NCI-H1417 treated with DMSO at 0.1 percent for 48 hours (cell line): ENCODE data around the gene PLD5.
"Not testable (repeated sequence)": the region's sequence is repeated elsewhere in the genome, so short reads cannot be mapped to it uniquely, and the experiment has no call there.

Experiments
- DNase-seq: peaks from one replicate; lab custom pipeline; 2025; lab: John Stamatoyannopoulos, UW

Gene PLD5

GRCh38 chr1:242162140-242162539 lies 362.4 kb downstream of the PLD5 start:
- DNase-seq = no peak

GRCh38 chr1:242147096-242147976 lies 377.2 kb downstream of the PLD5 start:
- no peak for DNase-seq

GRCh38 chr1:242146652-242147051 lies 377.8 kb downstream of the PLD5 start:
- no peak for DNase-seq

- no peak for DNase-seq
Measured at GRCh38 chr1:242140836-242141235, 383.7 kb downstream of the PLD5 start.

GRCh38 chr1:242139986-242140385 lies 384.5 kb downstream of the PLD5 start:
- no peak for DNase-seq

GRCh38 chr1:242139442-242139841 lies 385.1 kb downstream of the PLD5 start:
- DNase-seq = no peak

GRCh38 chr1:242133796-242134195 lies 390.7 kb downstream of the PLD5 start:
- no peak for DNase-seq

- no peak for DNase-seq
Measured at GRCh38 chr1:242133351-242133750, 391.1 kb downstream of the PLD5 start.

- no peak for DNase-seq
Measured at GRCh38 chr1:242132121-242132817, 392.2 kb downstream of the PLD5 start.

- no peak for DNase-seq
Measured at GRCh38 chr1:242128951-242129502, 395.5 kb downstream of the PLD5 start.

- DNase-seq = no peak
Measured at GRCh38 chr1:242120432-242120831, 404.1 kb downstream of the PLD5 start.

GRCh38 chr1:242100921-242101320 lies 423.6 kb downstream of the PLD5 start:
- DNase-seq = no peak

- DNase-seq = not testable (repeated sequence)
Measured at GRCh38 chr1:242097283-242097682, 427.2 kb downstream of the PLD5 start.

GRCh38 chr1:242093116-242093515 lies 431.4 kb downstream of the PLD5 start:
- DNase-seq = no peak

- no peak for DNase-seq
Measured at GRCh38 chr1:242089911-242090310, 434.6 kb downstream of the PLD5 start.

- DNase-seq = no peak
Measured at GRCh38 chr1:242088875-242089274, 435.6 kb downstream of the PLD5 start.

GRCh38 chr1:242086706-242087105 lies 437.8 kb downstream of the PLD5 start:
- DNase-seq = no peak

GRCh38 chr1:242086093-242086492 lies 438.4 kb downstream of the PLD5 start:
- no peak for DNase-seq

GRCh38 chr1:242083742-242084141 lies 440.8 kb downstream of the PLD5 start:
- DNase-seq = no peak

GRCh38 chr1:242081446-242081845 lies 443.1 kb downstream of the PLD5 start:
- no peak for DNase-seq

- no peak for DNase-seq
Measured at GRCh38 chr1:242065813-242066212, 458.7 kb downstream of the PLD5 start.

GRCh38 chr1:242062271-242062670 lies 462.2 kb downstream of the PLD5 start:
- no peak for DNase-seq

GRCh38 chr1:242059976-242060375 lies 464.5 kb downstream of the PLD5 start:
- no peak for DNase-seq
